H1 (cell line): ENCODE measurements around the gene DCAF8.

Experiments used
- GABPA ChIP-seq: IDR thresholded peaks from 2 replicates; pipeline ENCODE4 v1.6.1; 2011; ENCODE audit warnings: mild to moderate bottlenecking, low read length, moderate library complexity, borderline replicate concordance; ENCODE audit not compliant: insufficient read depth
- POLR2A ChIP-seq, 2 experiments: IDR thresholded peaks; 1 replicate in 1 of 2; 2 replicates in 1 of 2; pipeline ENCODE4 v1.6.1; 2011; ENCODE audit warnings: low read depth in 2 of 2, low read length in 2 of 2, mild to moderate bottlenecking in 2 of 2; ENCODE audit errors: control extremely low read depth in 1 of 2

DNA sequence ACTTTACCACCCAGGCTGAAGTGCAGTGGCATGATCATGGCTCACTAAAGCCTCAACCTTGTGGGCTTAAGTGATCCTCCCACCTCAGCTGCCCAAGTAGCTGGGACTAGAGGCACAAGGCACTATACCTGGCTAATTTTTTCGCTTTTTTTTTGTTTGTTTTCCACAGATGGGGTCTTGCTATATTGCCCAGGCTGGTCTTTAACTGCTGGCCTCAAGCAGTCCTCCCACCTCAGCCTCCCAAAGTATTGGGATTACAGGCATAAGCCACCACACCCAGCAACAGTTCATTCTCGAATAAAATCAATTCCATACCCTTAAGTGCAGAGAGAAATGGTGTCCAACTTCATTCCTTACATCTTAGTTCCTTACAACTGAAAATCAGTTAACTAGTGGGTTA, 24.8 kb downstream of the DCAF8 start:
- TF ChIP-seq POLR2A (IDR thresholded peaks at IDR 0.05; ENCODE audit: control extremely low read depth in 1 of 2, low read depth in 2 of 2, low read length in 2 of 2) (no peak), GABPA (no peak)
